ENCODE data around the gene MFSD6L.

MFSD6L gene

GRCh38 chr17:8836821-8837562 lies 37.8 kb upstream of the MFSD6L start:
- Histone ChIP-seq H3K27ac (no peak overlapping the region), H3K79me2 (no peaks in the 10 kb centered on the region), H3K27me3 (ENCODE audit: control insufficient read depth, insufficient read depth, low read length) (no peaks in the 10 kb centered on the region), H3K4me2 (ENCODE audit: low read length) (no peak overlapping the region), H3K4me1 (no peaks in the 10 kb centered on the region), H3K4me3 (ENCODE audit: low read depth, low read length) (no peak overlapping the region), H2AFZ (no peak overlapping the region), H3K9me3 (ENCODE audit: control insufficient read depth, low read length) (no peaks in the 10 kb centered on the region), H3K36me3 (ENCODE audit: control insufficient read depth, insufficient read depth, low read length) (no peaks in the 10 kb centered on the region), H3K9ac (no peak overlapping the region)
- TF ChIP-seq CTCF (IDR thresholded peaks at IDR 0.05): no peak

- H3K27me3 ChIP-seq (ENCODE audit: control insufficient read depth, insufficient read depth, low read length): no peaks in the 10 kb centered on the region
- H3K9me3 ChIP-seq (ENCODE audit: control insufficient read depth, low read length): no peaks in the 10 kb centered on the region
Measured at GRCh38 chr17:8835631-8836364, 36.6 kb upstream of the MFSD6L start.

GRCh38 chr17:8835106-8835505 lies 35.9 kb upstream of the MFSD6L start:
- H3K4me1 ChIP-seq: no peaks in the 10 kb centered on the region
- H3K4me3 ChIP-seq (ENCODE audit: low read depth, low read length): no peak overlapping the region
- no peak overlapping the region for H2AFZ ChIP-seq
- no peak overlapping the region for H3K4me2 ChIP-seq (ENCODE audit: low read length)
- H3K36me3 ChIP-seq (ENCODE audit: control insufficient read depth, insufficient read depth, low read length): no peaks in the 10 kb centered on the region
- no peaks in the 10 kb centered on the region for H3K79me2 ChIP-seq
- no peaks in the 10 kb centered on the region for H3K27me3 ChIP-seq (ENCODE audit: control insufficient read depth, insufficient read depth, low read length)
- TF ChIP-seq CTCF (IDR thresholded peaks at IDR 0.05): no peak
- H3K9me3 ChIP-seq (ENCODE audit: control insufficient read depth, low read length): no peaks in the 10 kb centered on the region
- H3K27ac ChIP-seq: no peak overlapping the region
- no peak overlapping the region for H3K9ac ChIP-seq

More at GRCh38 chr17:8835631-8836364, 36.6 kb upstream of the MFSD6L start:
- no peak overlapping the region for H3K27ac ChIP-seq
- no peaks in the 10 kb centered on the region for H3K79me2 ChIP-seq
- no peak for TF ChIP-seq CTCF (IDR thresholded peaks at IDR 0.05)
- no peak overlapping the region for H3K4me2 ChIP-seq (ENCODE audit: low read length)
- H3K4me3 ChIP-seq (ENCODE audit: low read depth, low read length): no peak overlapping the region
- no peak overlapping the region for H3K9ac ChIP-seq
- H3K36me3 ChIP-seq (ENCODE audit: control insufficient read depth, insufficient read depth, low read length): no peaks in the 10 kb centered on the region
- H2AFZ ChIP-seq: no peak overlapping the region
- no peaks in the 10 kb centered on the region for H3K4me1 ChIP-seq

- Histone ChIP-seq H3K9me3 (ENCODE audit: control insufficient read depth, low read length) (no peaks in the 10 kb centered on the region), H3K27ac (no peak overlapping the region), H3K4me1 (no peaks in the 10 kb centered on the region), H2AFZ (no peak overlapping the region), H3K36me3 (ENCODE audit: control insufficient read depth, insufficient read depth, low read length) (no peaks in the 10 kb centered on the region), H3K9ac (no peak overlapping the region), H3K4me3 (ENCODE audit: low read depth, low read length) (no peak overlapping the region), H3K27me3 (ENCODE audit: control insufficient read depth, insufficient read depth, low read length) (no peaks in the 10 kb centered on the region), H3K4me2 (ENCODE audit: low read length) (no peak overlapping the region), H3K79me2 (no peaks in the 10 kb centered on the region)
- TF ChIP-seq CTCF (IDR thresholded peaks at IDR 0.05): no peak
Measured at GRCh38 chr17:8832711-8833352, 33.7 kb upstream of the MFSD6L start.
